ENCODE data around the gene HCN2.

HCN2 gene

DNA sequence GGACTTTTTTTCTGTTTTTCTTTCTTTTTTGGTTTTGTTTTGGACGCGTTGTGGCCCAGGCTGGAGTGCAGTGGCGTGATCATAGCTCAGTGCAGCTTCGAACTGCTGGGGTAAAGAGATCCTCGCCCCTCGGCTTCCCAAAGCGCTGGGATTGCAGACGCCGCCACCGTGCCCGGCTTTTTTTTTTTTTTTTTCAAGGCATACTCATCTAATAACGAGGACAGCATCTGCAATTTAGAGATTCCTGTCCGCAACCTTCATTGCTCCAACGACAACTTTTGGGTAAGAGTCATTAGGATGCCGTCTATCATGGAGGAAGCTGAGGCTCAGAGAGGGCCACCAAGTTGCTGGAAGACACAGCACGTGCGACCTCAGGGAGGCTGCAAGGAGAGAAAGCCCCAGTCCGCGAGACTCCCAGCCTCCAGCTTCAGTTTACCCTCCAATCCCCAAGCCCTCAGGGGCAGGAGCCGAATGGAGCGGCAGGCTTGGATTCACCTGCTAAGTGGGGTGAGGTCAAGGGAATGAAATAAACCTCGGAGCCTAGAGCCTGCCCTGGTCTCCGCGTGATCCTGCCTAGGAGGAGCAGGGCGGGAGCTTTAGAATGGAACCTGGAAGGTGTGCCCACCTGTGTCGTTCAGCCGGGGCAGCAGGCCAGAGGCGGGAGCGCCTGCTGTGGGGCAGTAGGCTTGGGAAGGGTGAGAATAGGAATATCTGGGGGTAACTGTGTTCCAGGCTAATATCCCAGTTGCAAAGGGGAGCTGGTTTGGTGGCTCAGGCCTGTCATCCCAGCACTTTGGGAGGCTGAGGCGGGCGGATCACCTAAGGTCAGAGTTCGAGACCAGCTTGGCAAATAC is 44.3 kb downstream of the HCN2 start:
- peak overlapping the region; percentile 92 for H3K4me3 ChIP-seq (ENCODE audit: low read depth, low read length)

DNA sequence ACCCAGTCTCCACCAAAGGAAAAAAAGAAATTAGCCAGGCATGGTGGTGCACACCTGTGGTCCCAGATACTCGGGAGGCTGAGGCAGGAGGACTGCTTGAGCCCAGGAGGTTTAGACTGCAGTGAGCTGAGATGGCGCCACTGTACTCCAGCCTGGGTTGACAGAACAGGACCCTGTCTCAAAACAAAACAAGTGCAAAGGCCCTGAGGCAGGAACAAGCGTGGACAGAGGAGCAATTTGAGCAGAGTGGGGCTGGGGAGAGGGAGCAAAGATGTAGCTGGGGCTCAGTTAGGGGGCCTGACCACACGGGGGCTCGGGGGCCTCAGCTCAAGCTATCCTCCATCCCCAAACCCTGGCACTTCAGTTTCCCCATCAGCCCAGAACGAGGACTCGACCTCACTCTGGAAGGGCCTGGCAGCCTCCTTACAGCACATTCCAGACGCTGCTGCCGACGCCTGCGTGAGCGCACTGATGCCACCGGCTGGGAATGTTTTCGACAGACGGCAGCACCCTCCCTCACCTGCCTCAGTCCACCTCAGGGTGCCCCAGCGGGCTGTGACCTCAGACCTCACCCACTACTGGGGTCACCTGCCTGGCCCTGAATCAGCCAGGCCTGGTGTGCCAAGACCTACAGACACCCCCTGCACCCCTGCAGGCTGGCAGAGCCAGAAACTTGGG is 45.4 kb downstream of the HCN2 start:
- H3K4me3 ChIP-seq (ENCODE audit: low read depth, low read length), result no peak overlapping the region

DNA sequence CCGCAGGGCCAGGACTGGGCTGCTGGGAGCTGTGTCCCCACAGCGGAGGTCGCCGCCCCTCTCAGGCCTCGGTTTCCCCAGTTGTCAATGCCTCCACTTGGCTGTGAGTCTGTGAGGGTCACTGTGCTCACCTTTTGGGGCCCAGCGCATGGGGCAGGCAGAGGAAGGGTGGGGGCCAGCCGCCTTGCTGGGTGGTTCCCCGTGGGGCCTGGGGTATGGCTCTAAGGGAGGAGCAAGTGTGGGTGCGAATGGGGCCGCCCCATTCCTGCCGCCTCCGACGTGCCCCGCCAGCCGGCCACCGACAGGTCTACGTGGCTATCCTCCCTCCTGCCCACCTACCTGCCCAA is 49.2 kb downstream of the HCN2 start:
- H3K4me3 ChIP-seq (ENCODE audit: low read depth, low read length), result no peak overlapping the region

DNA sequence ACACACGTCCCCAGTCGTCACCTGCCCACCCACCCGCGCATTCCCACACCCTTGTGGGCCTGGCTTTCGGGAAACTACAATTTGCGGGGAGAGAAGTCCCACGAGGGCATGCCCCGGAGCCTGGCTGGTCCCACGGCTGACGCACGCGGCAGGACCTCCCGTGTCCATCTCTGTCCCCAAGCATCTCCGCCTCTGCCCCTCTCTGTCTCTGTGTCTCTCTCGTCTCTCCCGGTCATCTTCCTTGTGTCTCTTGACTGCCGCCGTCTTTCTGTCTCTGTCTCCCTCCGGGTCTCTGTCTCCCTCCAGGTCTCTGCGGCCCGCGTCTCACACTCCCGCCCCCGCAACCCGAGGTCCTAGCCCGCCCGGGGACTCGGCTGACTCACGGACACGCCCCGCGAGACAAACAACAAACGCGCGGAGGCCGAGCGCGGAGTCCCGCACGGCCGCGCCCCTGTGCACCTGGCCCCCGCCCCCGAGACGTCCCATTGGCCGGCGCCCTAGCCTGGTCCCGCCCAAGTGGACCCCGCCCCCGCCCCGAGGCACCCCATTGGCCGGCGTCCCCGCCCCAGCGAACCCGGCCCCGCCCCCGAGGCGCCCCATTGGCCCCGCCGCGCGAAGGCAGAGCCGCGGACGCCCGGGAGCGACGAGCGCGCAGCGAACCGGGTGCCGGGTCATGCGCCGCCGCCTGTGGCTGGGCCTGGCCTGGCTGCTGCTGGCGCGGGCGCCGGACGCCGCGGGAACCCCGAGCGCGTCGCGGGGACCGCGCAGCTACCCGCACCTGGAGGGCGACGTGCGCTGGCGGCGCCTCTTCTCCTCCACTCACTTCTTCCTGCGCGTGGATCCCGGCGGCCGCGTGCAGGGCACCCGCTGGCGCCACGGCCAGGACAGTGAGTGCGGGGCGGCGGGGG is 49.8 kb downstream of the HCN2 start, which contains the start of gene FGF22:
TSS of gene FGF22 (plus strand) at position 627 of the 908 bp plus-strand sequence. CDS start at position 674, 47 bp downstream.
- peak within 1 kb of the TSS; percentile 27 for H3K4me3 ChIP-seq (ENCODE audit: low read depth, low read length)

DNA sequence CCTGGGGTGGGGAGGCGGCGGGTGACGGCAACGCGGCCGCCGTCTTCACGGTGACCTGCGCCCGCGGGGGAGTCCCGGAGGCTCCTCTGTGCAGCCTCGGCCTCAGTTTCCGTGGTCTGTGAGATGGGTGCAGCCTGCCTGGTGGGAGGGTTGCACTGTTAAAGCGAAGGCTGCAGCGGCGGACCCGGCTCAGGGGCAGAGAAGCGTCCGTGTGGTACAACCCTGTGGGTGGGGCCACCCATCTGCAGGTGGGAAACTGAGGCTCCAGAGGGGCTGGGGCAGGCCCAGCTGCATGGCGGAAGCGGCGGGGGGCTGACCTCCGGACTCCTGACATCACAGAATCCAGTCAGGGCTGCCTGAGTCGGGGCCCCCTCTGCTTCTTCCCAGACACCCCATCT is 50.5 kb downstream of the HCN2 start:
- peak overlapping the region; percentile 27 for H3K4me3 ChIP-seq (ENCODE audit: low read depth, low read length)

DNA sequence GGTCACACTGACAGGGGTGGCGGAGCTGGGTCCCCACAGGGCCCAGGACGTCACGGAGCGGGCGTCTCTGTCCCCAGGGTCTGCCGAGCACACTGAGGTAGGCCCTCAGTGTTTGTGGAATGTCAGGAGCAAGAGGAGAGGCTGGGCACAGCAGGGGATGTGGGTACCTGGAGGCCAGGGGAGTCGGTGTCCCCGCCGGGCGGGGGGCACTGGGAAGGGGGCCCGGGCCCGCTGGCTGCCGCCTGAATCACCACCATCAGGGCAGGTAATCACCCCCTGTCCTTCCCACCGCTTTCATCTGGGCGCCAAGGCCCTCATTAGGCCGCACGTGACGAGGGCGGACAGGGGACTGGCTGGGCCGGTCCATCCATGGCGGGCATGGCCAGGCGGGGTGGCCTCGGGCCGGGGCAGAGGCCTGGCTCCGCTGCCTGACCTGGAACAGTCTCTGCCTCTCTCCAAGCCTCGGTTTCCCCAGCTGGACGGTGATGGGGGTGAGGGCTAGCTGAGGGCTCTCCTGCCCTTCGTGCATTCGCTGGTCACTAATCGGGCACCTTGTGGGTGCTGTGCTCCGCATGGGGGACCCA is 51.0 kb downstream of the HCN2 start:
- no peak overlapping the region for H3K4me3 ChIP-seq (ENCODE audit: low read depth, low read length)

DNA sequence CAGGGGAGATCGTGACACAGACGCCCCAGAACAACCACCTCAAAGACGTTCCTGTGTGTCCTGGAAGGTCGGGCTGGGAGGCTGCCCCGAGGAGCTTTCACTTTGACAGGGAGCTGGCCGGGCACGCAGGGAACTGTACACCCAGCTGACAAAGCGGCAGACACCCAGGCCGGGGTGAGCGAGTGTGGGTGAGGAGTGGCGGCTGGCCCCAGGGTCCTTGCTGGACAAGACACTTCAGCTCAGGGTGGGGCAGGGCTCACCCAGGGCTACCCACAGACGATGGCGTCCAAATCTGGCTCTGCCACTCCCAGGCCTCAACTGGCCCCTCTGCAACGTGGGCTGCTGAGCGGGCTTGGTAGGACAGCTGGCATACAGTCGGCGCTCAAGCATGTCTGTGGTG is 52.0 kb downstream of the HCN2 start:
- H3K4me3 ChIP-seq (ENCODE audit: low read depth, low read length), result no peak overlapping the region

DNA sequence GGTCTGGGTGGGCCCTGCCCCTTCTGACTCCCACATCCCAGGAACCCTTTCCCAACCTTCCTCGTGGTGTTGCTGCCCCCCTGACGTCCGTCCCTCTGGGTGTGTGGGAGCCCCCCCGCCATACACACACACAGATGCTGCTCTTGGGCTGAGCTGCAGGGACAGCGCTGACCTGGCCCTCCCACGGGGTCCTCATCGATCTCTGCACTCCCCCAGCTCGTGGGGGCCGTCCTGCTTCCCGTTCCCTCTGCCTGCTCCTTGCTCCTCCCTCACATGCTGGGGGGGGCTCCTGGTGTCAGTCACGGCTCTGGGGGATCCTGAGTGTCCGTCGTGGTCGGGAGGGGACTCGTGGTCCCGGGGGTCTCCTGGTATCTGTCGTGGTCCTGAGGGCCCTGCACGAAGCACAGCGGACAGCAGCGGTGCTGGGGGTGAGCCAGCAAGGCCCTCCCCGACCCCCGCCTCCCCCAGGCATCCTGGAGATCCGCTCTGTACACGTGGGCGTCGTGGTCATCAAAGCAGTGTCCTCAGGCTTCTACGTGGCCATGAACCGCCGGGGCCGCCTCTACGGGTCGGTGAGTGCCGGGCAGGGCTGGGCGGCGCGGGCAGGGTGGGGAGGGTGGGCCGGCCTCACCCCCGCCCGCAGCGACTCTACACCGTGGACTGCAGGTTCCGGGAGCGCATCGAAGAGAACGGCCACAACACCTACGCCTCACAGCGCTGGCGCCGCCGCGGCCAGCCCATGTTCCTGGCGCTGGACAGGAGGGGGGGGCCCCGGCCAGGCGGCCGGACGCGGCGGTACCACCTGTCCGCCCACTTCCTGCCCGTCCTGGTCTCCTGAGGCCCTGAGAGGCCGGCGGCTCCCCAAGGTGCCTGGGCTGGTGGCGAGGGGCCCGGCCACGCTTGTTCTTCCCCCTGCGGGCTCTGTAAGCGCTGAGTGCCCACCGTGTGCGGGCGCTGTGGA is 53.4 kb downstream of the HCN2 start:
- H3K4me3 ChIP-seq (ENCODE audit: low read depth, low read length), result no peak overlapping the region

DNA sequence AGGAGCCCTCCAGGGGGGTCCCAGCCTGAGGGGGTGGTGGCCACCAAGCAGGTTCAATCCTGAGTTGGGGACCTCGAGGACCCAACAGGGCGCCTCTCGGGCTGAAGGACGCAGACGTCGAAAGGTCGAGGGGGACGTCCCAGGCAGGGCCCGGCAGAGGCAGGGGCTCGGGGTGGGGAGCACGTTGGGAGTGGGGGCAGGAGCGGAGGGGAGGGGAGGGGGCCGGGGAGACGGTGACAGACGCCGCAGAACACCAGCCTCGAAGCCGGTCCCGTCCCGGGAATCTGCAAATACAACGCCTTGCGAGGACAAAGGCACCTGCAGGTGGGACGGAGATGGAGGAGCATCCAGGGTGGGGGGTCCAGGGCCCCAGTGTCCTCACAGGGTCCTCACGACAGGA is 54.1 kb downstream of the HCN2 start:
- H3K4me3 ChIP-seq (ENCODE audit: low read depth, low read length), result no peak overlapping the region

DNA sequence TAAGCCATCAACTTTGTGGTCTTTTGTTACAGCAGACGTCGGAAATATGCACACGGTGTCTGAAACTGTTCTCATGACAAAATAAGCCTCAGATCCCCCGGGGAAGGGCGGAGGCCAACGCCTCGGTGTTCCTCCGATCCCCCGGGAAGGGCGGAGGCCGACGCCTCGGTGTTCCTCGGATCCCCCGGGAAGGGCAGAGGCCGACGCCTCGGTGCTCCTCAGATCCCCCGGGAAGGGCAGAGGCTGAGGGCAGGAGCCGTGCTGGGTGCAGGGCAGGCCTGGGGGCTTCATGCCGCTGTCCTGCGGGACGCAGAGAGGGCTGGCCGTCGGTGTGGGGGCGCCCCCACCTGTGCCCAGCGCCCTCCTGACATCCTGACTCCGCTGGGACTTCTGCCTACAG is 54.7 kb downstream of the HCN2 start:
- no peak overlapping the region for H3K4me3 ChIP-seq (ENCODE audit: low read depth, low read length)

DNA sequence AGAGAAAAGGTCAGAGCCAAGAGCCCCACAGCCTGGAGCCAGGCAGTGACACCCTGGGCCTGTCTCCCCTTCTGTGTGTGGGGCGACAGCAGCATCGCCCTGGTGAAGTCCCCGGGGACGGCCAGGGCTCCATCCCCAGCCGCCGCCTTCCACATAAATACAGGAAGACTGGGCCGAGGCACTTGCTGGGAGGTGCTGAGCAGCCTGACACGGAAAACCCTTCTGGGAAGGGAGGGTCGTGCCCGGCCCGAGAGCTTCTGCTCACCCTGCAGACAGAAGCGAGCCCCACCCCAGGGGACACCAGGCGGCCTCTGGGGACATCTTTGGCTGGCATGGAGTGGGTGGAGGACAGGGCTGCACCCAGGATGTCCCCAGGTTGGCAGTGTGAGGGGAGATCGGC is 55.1 kb downstream of the HCN2 start:
- no peak overlapping the region for H3K4me3 ChIP-seq (ENCODE audit: low read depth, low read length)

DNA sequence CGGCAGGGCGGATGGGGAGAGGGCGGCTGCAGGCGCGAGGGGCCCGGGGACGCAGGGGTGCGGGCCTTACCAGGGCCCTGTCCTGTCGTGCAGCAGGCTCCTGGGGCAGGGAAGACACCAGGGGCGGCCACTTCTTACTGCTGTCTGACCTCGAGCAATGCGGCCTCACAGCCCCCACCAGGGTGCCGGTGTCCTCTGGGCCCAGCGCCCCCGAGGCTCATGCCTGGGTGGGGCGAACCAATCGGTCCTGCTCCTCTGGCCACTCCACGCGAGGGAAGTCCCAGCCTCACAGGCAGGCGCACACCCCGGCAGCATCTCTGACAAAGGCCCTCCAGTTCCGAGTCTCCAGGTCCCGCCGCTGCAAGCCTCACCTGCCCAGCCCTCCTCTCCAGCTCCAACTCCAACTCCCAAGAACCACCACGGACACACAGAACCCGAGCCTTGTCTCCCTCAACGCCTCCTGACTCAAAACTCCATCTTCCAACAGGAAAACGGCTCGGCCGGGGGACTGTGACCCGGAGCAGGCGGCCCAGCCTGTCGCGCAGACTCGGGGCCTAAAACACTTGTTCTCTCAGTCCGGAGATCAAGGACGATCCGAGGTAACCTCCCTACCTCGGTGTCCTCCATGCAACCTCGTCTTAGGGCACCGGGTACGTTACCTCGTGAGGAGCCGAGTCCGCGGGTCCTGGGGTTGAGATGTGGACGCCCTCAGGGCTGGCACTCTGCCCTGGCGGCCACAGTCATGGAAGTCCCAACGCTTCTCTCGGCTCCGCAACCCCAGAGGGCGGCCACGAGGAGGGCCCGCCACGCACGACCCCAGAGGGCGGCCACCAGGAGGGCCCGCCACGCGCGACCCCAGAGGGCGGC is 56.5 kb downstream of the HCN2 start:
- no peak overlapping the region for H3K4me3 ChIP-seq (ENCODE audit: low read depth, low read length)

DNA sequence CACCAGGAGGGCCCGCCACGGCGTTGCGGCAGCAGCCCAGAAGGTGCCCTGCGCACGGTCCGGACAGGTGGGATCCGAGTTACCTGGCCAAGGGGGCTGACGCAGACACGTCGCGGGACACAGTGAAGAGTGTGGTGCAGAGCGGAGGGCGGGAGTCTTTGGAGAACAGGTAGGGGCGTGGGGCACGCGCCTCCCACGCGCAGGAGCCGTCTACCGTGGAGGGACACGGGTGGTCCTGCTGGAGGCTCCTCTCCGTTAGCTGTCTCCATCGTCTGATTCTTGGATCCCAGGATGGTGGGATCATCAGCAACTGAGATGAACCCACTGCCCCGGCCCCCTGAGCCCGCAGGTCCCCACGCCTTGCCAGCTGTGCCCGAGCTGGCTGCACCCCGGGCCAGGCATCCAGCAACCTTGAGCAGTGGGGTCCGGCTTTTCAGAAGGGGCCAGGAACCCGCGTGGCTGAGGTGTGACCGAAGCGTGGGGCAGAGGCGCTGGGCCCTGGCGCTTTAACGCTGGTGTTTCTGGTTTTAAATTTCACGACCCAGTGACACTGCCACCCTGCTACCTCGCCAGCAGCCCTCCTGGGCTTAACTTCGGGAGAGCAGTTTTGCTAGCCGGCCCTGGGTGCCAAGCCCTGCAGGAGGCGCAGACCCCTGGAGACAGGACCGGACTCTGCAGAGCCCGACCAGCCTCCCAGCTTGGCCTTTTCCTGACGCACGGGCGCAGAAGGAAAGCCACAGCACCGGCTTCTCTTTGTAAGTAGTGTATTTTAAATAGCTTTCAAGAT is 57.3 kb downstream of the HCN2 start:
- H3K4me3 ChIP-seq (ENCODE audit: low read depth, low read length), result no peak overlapping the region

DNA sequence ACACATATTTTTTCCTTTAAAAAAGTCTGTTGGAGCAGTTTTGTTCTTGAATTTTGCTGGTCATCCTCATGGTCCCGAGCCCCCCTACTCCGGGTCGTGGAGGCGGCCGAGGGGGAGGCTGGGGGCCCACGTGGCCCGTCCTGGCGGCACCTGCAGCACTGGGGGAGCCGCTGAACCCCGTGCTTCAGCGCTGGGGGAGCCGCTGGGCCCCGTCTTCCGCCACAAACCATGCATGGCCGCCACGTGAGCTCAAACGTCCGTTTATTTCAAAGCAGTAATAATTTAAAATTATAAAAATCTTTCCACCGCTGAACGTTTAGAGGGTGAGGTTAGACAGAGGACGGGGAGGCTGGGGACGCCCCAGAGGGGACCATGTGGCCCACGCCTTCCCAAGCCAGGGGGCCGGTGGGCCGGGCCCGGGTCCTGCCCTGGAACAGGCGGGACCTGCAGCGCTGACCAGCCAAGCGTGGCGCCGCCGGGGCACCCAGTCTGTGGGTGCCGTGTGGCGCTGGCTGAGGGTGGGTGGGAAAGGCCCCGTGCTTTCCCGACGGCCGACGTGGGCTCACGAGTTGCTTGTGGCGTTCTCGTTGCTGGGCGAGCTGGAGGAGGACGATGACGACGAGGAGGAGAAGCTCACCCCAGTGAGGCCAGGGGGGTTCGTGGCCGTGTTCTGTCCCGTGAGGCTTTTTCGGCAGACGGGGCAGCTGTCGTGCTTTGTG is 58.0 kb downstream of the HCN2 start:
- no peak overlapping the region for H3K4me3 ChIP-seq (ENCODE audit: low read depth, low read length)

DNA sequence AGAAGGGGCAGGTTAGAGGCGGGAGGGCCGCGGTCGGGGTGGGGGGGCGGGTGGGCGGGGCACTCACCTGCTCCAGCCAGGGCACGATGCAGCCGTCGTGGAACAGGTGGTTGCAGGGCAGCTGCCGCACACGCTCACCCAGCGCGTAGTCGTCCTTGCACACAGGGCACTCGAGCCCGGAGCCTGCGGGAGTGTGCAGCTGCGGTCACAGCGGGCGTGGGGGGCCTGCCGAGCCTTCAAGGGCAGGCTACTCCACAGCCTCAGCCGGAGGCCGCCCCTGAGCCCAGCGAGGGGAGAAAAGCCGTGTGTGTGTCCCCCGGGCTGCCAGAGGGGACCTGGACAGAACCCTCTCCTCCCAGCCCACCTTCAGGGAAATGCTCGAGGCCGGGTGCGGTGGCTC is 58.6 kb downstream of the HCN2 start:
- no peak overlapping the region for H3K4me3 ChIP-seq (ENCODE audit: low read depth, low read length)

DNA sequence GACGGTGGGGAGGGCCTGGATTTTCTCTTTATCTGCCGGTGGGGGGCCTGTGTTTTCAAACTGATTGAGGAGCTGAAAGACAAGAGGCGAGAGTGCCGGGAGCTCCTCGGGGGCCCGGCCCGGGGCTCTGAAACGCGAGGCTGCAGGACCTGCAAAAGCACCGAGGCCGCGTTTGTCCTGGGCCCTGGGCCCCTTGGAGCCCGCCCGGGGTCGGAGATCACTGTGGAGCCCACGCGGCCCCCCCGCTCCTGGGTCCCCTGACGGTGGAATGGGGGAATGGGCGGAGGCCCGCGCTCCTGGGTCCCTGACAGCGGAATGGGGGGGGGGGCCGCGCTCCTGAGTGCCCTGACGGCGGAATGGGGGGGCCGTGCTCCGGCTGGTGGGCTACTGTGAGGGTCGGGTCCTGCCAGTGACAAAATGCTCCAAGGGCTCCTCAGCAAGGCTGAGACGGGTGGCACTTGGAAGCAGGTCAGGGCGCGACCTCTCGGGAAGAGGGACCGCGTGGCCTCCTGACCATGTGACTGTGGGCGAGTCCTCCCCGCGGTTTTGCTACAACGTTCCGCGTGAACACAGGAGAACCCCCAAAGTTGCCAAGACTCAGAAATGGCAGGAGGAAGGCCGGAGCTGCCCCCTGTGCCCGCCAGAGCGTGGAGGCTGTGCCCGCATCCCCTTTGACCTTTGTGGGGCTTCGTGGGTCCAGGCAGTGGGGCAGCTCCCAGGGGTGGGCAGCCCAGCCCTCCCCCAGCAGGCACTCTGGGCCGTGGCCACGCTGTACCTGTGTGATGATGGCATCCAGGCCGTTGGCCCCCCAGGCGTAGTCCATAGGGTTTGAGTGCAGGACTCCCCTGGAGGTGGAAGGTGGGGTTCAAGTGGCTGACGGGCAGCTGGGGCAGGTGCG is 59.5 kb downstream of the HCN2 start:
- no peak overlapping the region for H3K4me3 ChIP-seq (ENCODE audit: low read depth, low read length)

DNA sequence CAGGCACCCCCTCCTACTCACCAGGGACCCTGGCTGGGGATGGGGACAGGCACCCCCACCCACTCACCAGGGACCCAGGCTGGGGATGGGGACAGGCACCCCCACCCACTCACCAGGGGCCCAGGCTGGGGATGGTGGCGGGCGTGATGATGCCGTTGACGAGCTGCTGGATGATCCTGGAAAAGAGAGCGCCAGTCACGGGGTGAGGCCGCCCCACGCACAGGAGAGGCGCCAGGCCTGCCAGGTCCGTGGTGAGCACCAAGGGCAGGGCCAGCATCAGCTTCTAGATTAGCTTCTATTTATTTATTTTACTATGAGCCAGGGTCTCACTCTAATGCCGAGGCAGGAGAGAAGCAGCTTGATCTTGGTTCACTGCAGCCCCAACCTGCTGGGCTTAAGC is 60.4 kb downstream of the HCN2 start:
- H3K4me3 ChIP-seq (ENCODE audit: low read depth, low read length), result no peak overlapping the region
